ENCODE measurements around the gene CERCAM.

DNA sequence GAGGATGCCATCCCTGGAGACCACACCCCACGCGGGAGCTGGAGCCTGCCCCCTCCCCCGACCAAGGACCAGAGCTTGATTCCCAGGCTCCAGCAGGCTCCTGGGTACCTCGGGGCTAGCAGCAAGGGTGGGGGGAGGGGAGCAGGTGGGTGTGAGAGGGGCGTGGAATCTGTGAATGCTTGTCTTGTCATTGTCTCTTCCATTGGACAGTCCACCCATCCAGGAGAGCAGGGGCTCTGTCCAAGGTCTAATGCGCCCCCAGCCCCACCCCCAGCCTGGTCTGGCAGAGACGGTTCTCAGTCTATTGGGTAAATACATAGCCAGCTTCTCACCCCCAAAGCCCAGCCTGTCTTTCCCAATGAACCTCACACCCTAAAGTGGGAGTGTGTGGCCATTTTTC lies 26.7 kb upstream of the CERCAM start:
- TF ChIP-seq, protein P1, sequence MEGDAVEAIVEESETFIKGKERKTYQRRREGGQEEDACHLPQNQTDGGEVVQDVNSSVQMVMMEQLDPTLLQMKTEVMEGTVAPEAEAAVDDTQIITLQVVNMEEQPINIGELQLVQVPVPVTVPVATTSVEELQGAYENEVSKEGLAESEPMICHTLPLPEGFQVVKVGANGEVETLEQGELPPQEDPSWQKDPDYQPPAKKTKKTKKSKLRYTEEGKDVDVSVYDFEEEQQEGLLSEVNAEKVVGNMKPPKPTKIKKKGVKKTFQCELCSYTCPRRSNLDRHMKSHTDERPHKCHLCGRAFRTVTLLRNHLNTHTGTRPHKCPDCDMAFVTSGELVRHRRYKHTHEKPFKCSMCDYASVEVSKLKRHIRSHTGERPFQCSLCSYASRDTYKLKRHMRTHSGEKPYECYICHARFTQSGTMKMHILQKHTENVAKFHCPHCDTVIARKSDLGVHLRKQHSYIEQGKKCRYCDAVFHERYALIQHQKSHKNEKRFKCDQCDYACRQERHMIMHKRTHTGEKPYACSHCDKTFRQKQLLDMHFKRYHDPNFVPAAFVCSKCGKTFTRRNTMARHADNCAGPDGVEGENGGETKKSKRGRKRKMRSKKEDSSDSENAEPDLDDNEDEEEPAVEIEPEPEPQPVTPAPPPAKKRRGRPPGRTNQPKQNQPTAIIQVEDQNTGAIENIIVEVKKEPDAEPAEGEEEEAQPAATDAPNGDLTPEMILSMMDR (IDR thresholded peaks at IDR 0.05): no peak
- TF ChIP-seq POLR2A (IDR thresholded peaks at IDR 0.05) (no peak), POLR2AphosphoS5 (IDR thresholded peaks at IDR 0.05) (no peak)

All from sigmoid colon (tissue), 4 donors.